NCI-H524 treated with DMSO at 0.1 percent for 48 hours (cell line): Measurements from ENCODE around the gene MPV17L.
"Not testable (repeated sequence)": the region's sequence is repeated elsewhere in the genome, so short reads cannot be mapped to it uniquely, and the experiment has no call there.

Experiments
- DNase-seq: peaks from one replicate; lab custom pipeline; 2025; lab: John Stamatoyannopoulos, UW

Gene MPV17L

DNA sequence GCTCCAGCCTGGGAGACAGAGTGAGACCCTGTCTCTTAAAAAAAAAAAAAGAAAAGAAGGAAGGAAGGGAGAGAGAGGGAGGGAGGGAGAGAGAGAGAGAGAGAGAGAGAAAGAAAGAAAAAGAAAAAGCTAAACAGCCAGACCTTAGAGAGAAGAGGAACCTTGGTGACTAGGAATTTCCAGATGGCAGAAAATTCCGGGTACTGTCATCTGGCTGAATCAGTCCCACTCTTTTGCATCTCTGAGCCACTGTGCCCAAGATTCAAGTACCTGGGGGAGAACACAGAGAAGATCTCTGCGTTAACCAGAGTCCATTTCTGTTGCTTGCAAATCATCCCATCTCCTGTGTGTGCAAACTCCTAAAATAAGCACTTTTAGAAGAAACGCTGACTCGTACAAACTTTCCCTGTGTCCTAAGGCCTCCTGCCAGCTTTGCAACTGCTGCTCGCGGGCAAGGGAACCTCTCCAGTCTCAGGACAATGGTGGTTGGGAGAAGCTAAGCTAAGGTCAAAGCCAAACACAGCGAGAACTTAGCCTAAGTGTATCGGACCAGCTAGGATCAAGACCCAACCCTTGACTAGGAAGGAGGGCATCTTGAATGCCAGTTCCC is 56.8 kb downstream of the MPV17L start:
- no peak for DNase-seq

DNA sequence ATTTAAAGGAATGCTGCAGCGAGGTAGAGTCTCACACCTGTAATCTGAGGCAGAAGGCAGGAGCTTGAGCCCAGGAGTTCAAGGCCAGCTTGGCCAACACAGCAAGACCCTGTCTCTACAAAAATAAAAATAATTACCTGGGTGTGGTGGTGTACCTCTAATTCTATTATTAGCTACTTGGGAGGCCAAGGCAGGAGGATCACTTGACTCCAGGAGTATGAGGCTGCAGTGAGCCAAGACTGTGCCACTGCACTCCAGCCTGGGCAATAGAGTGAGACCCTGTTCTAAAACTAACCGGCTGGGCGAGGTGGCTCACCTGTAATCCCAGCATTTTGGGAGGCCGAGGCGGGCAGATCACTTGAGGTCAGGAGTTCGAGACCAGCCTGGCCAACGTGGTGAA is 57.7 kb downstream of the MPV17L start:
- not testable (repeated sequence) for DNase-seq

DNA sequence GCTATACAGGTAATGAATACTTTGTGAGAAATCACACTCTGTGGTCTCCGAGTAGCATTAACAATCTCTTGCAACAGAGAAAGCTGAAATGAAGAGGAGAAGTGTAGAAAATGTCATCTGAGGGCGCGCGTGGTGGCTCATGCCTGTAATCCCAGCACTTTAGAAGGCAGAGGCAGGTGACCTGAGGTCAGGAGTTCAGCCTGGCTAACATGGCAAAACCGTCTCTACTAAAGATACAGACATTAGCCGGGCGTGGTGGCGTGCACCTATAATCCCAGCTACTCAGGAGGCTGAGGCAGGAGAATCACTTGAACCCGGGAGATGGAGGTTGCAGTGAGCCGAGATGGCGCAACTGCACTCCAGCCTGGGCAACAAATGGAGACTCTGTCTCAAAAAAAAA is 59.4 kb downstream of the MPV17L start:
- not testable (repeated sequence) for DNase-seq

DNA sequence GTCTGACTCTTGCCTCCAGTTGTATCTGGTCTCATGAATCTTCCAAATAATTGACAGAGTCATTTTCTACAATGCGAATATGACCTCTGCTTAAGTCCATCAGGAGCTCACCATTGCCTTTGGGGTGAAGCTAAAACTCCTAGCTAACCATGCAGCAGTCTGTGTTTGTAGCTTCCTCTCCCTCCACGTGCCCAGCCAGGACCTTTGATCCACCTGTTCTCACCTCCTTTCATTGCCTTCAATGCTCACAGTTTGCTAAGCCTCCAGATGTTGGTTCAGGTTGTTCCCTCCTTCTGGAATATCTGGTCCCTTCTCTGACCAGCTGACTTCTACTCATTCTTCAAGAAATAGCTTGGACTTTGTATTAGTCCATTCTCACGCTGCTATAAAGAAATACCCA is 61.8 kb downstream of the MPV17L start:
- no peak for DNase-seq

DNA sequence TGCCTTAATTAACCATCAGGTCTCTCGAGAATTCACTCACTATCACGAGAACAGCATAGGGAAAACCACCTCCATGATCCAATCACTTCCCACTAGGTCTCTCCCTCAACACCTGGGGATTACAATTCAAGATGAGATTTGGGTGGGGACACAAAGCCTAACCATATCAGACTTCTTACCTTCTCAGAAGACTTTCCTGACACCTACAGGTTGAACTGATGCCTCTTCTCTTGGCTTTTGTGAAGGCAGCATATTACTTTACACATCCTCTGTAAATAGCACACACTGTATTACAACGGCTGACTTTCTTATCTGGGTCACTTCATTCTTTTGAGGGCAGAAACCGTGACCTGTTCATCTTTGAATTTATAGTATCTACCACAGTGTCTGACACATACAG is 62.4 kb downstream of the MPV17L start:
- DNase-seq: no peak

DNA sequence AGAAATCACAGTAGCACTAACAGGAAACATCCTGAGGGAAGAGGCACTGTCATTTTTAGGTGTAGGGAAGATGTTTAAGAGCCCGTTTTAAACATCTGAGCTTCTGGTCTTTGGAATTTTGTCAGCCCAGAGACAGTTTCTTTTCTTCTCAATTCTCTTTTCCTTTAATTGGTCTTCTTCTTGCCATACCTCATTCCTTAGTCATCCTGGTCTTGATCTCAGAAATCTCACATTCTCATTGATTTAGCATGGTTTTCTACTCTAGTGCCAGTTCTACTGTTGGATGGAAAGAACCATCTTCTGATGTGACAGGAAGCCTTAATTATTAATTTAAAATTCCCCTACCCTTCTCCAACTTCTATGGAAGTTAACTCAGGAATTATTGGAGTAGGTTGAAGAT is 64.2 kb downstream of the MPV17L start:
- no peak for DNase-seq

DNA sequence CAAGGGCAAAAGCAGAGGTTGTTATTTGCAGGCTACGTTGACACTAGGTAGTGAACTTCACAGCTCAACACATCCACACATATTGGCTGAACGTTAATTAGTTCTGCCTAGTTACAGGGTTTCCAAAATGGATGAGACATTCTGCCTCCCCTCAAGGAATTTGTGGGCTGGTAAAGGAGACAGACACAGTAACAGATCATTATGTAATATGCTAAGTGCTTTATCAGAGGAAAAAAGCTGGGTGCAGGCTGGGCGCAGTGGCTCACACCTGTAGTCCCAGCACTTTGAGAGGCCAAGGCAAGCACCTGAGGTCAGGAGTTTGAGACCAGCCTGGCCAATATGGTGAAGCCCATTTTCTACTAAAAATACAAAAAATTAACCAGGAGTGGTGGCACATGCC is 65.0 kb downstream of the MPV17L start:
- no peak for DNase-seq

DNA sequence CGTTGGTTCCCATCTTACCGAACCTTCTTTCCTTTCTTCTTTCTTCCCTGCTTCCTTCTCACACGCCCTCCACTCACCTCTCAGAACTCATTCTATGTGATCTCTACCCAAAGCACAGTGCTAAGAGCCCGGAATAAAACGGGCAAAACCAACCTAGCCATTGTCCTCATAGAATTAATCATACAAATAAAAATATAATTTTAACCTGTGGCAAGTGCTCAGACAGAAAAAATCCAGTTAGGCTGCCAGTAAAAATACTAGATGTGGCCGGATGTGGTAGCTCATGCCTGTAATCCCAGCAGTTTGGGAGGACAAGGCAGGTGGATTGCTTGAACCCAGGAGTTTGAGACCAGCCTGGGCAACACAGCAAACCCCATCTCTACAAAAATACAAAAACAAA is 65.8 kb downstream of the MPV17L start:
- DNase-seq: no peak
